K562 (cell line): ENCODE measurements around the gene PLXNA3. TPM values are rescaled to one million over a fixed set of nuclear protein-coding genes. Genes with fewer than 3 reads are reported as not detected.
A peak's percentile ranks its signal among the peaks of the same experiment; 100 is the strongest.

Source experiments
- ATAC-seq: fragments of 200-7000 bp; cut with Tn5 transposase; 3 replicates; pipeline ENCODE4 v1.9.1; 2020; ENCODE audit warnings: moderate library complexity
- BruUV-seq: library from RNA; stranded (reverse); fragments of 400-500 nt; replicated peaks from 2 replicates; lab custom pipeline; 2021; lab: Mats Ljungman, UMichigan
- CTCF ChIA-PET: fragments of 300-600 bp; formaldehyde crosslinking; extraction: SDS; loops from one replicate; lab custom pipeline; 2021; ENCODE audit warnings: low intra/inter-chr PET ratio; lab: Yijun Ruan, JAX
- POLR2A ChIA-PET: fragments of 300-600, 350-650 bp; sonication (Branson Sonifier 250); formaldehyde crosslinking; extraction: SDS; loops from one replicate; lab custom pipeline; 2021; ENCODE audit warnings: antibody characterized with exemption, inconsistent platforms; lab: Yijun Ruan, JAX
- DNase-seq, 4 experiments: peaks; one replicate each; pipeline versions ENCODE4 v3.0.0 to v3.0.0-alpha.2; 2011 to 2018; ENCODE audit warnings: low spot score in 3 of 4, mixed read lengths in 3 of 4; ENCODE audit errors: extremely low read depth in 1 of 4
- FAIRE-seq: peaks from 2 replicates; lab custom pipeline; 2011; peaks lifted over from hg19 to GRCh38; lab: Jason Lieb, UNC
- H2AFZ ChIP-seq: 2 replicates; pipeline ENCODE4 v1.6.0; 2011; ENCODE audit warnings: low read depth, low read length, control low read depth, inconsistent platforms
- H3K27ac ChIP-seq: fragments of 200-600 bp; 3 replicates; pipeline ENCODE4 v1.8.0; 2011; ENCODE audit warnings: low read depth, mild to moderate bottlenecking, control low read depth, inconsistent platforms, low read length, moderate library complexity, mixed read lengths; ENCODE audit errors: extremely low read depth
- H3K27me3 ChIP-seq, 2 experiments: fragments of 300-600 bp in 1 of 2; 2 replicates in 1 of 2; 3 replicates in 1 of 2; pipeline versions ENCODE4 v1.6.0 to v1.8.0; 2011; ENCODE audit warnings: inconsistent platforms in 2 of 2, low read length in 2 of 2, mild to moderate bottlenecking in 1 of 2, mixed read lengths in 1 of 2, moderate library complexity in 1 of 2; ENCODE audit not compliant: control insufficient read depth in 2 of 2, insufficient read depth in 2 of 2
- H3K36me3 ChIP-seq: fragments of 300-600 bp; 3 replicates; pipeline ENCODE4 v1.8.0; 2011; ENCODE audit warnings: mild to moderate bottlenecking, low read length, inconsistent platforms; ENCODE audit not compliant: control insufficient read depth, insufficient read depth
- H3K4me1 ChIP-seq, 2 experiments: fragments of 200-600 bp in 1 of 2; replicated peaks in 1 of 2; 2 replicates in 1 of 2; 3 replicates in 1 of 2; pipeline versions ENCODE4 v1.5.1 to v1.8.0; 2011; ENCODE audit warnings: inconsistent platforms in 2 of 2, low read length in 2 of 2, mild to moderate bottlenecking in 1 of 2, mixed read lengths in 1 of 2, moderate library complexity in 1 of 2; ENCODE audit not compliant: control insufficient read depth in 2 of 2, insufficient read depth in 2 of 2
- H3K4me2 ChIP-seq: 2 replicates; pipeline ENCODE4 v1.6.1; 2011; ENCODE audit warnings: low read length, control low read depth, inconsistent platforms, mixed read lengths; ENCODE audit not compliant: insufficient read depth
- H3K4me3 ChIP-seq: fragments of 200-600 bp; sonication (generic), shearing (Covaris generic); 2 replicates; pipeline ENCODE4 v1.5.1; 2016; ENCODE audit warnings: control low read depth, inconsistent platforms
- H3K79me2 ChIP-seq: fragments of 200-600 bp; 3 replicates; pipeline ENCODE4 v1.8.0; 2011; ENCODE audit warnings: low read length, inconsistent platforms; ENCODE audit not compliant: control insufficient read depth, insufficient read depth
- H3K9ac ChIP-seq, 2 experiments: 2 replicates each; pipeline versions ENCODE4 v1.6.0 to v1.6.1; 2011; ENCODE audit warnings: low read depth in 2 of 2, low read length in 2 of 2, control low read depth in 1 of 2, inconsistent platforms in 1 of 2, mild to moderate bottlenecking in 1 of 2, mixed read lengths in 1 of 2; ENCODE audit not compliant: insufficient read depth in 1 of 2
- H3K9me1 ChIP-seq: one replicate; pipeline ENCODE4 v1.6.0; 2011; ENCODE audit warnings: inconsistent platforms, mild to moderate bottlenecking, low read length, moderate library complexity; ENCODE audit not compliant: control insufficient read depth, insufficient read depth
- H3K9me3 ChIP-seq: replicated peaks from 2 replicates; pipeline ENCODE4 v1.5.1; 2011; ENCODE audit warnings: low read depth, low read length, inconsistent platforms; ENCODE audit not compliant: control insufficient read depth, insufficient read depth
- H4K20me1 ChIP-seq: replicated peaks from 2 replicates; pipeline ENCODE4 v1.6.1; 2011; ENCODE audit warnings: low read length, inconsistent platforms, mixed read lengths; ENCODE audit not compliant: control insufficient read depth, insufficient read depth
- ELK1 ChIP-seq: sonication (generic); formaldehyde crosslinking; IDR thresholded peaks from 2 replicates; pipeline ENCODE4 v1.8.1; 2022; ENCODE audit warnings: missing genetic modification reagents
- RBFOX2 ChIP-seq: fragments of 200-400 bp; formaldehyde crosslinking; IDR thresholded peaks from 2 replicates; pipeline ENCODE4 v1.6.1; 2017; ENCODE audit warnings: low read depth, mild to moderate bottlenecking, low read length, moderate library complexity
- TRIM24 ChIP-seq, 2 experiments: fragments of 450-650 bp; IDR thresholded peaks; 2 replicates each; pipeline ENCODE4 v1.6.1; 2016
- WGBS: fragments of 100-300 bp; shearing (Covaris generic); methylation state at CpG from one replicate; pipeline ENCODE4 v1.1.6; 2016; ENCODE audit warnings: low coverage, mixed read lengths; ENCODE audit not compliant: insufficient coverage; ENCODE audit errors: missing lambda C conversion rate; 5-methylcytosine and 5-hydroxymethylcytosine counted together
- in situ Hi-C: fragments of 300-500 bp; cut with MboI; formaldehyde crosslinking; loops from 4 replicates; pipeline ENCODE4 v1.15.0; 2018; ENCODE audit warnings: inconsistent platforms, mixed read lengths
- intact Hi-C: fragments of 100-400 bp; cut with micrococcal nuclease; formaldehyde crosslinking; loops from 2 replicates; pipeline ENCODE4 v1.14.2; 2022
- polyA plus RNA-seq, 8 experiments: library from polyadenylated mRNA; depleted of rRNA in 4 of 8; stranded (reverse) in 5 of 8; unstranded in 3 of 8; fragments of >200 nt; fragmentation: Nextera tagmentation in 2 of 8; fragmentation: Illumina TruSeq in 1 of 8; extraction: Ambion mirVana in 2 of 8; extraction: Trizol in 1 of 8; gene quantifications; 2 replicates each; pipeline versions ENCODE4 v1.2.1 to v1.2.3, GENCODE V29; 2011 to 2014; ENCODE audit warnings: inconsistent platforms in 1 of 8, missing spikeins in 1 of 8
- total RNA-seq, 7 experiments: library from RNA; depleted of rRNA in 6 of 7; stranded (reverse); fragments of >200 nt in 6 of 7; fragmentation: Illumina TruSeq in 2 of 7; extraction: Trizol in 2 of 7; gene quantifications; 2 replicates each; pipeline versions ENCODE4 v1.2.1 to v1.2.3, GENCODE V29; 2011 to 2021; ENCODE audit warnings: low replicate concordance in 1 of 7

PLXNA3 gene
- total and polyA plus RNA-seq, 9 of the 15 experiments (the other 6 are each of a cell fraction or from before 2014, with no cell fraction given) = 0.32 to 47.8 (median 7.5) TPM

- no peak for FAIRE-seq
- Histone ChIP-seq H2AFZ (no peak overlapping the region), H3K9me1 (no peaks in the 10 kb centered on the region), H3K79me2 (peaks cover 12% of the 10 kb centered on the region), H3K27me3 (no peaks in the 10 kb centered on the region), H3K36me3 (peaks cover 59% of the 10 kb centered on the region; the same call in 2 of the 3 replicates)
- CTCF ChIA-PET = no interaction called here
- TF ChIP-seq TRIM24 (IDR thresholded peaks at IDR 0.05) (no peak), RBFOX2 (0 out of 2 replicates have a peak, but pooled peaks have one; percentile 3)
- TF ChIP-seq, all 486 proteins: peak for 1
- Histone ChIP-seq H3K4me1 (peaks cover 5 to 28% of the 10 kb centered on the region in 2 experiments; a peak in 4 of 5 replicates), H4K20me1 (no peaks in the 10 kb centered on the region), H3K9ac (no peak overlapping the region), H3K9me3 (no peaks in the 10 kb centered on the region), H3K4me3 (no peak overlapping the region), H3K4me2 (no peak overlapping the region), H3K27ac (no peak overlapping the region)
- WGBS = no CpG with 5 or more reads among the region's 18 CpGs
- no peak for DNase-seq
- in situ Hi-C loops (no loop called here), intact Hi-C loops (no loop called here)
- ATAC-seq = no peak
- no TSS peak for BruUV-seq
- POLR2A ChIA-PET = no interaction called here
These were observed 8.5 kb upstream of the PLXNA3 start for GRCh38 chrX:154449618-154450017.

GRCh38 chrX:154450312-154450711 lies 7.8 kb upstream of the PLXNA3 start:
- H4K20me1 ChIP-seq = no peaks in the 10 kb centered on the region
- H2AFZ ChIP-seq = no peak overlapping the region
- no peaks in the 10 kb centered on the region for H3K9me1 ChIP-seq
- DNase-seq = no peak
- H3K4me2 ChIP-seq = no peak overlapping the region
- peaks cover 57% of the 10 kb centered on the region; the same call in 2 of the 3 replicates for H3K36me3 ChIP-seq
- in situ Hi-C loops = no loop called here
- no peaks in the 10 kb centered on the region for H3K27me3 ChIP-seq
- ChIA-PET CTCF (no interaction called here), POLR2A (interaction anchor here (1.0 kb wide), 1 partner anchor 49 kb away, joined by 3 read pairs; no protein-coding TSS in a partner anchor)
- intact Hi-C loops = no loop called here
- FAIRE-seq = no peak
- TF ChIP-seq RBFOX2 = 0 out of 2 replicates have a peak, but pooled peaks have one; percentile 2
- no peak for TF ChIP-seq ELK1
- no peaks in the 10 kb centered on the region for H3K9me3 ChIP-seq
- H3K27ac ChIP-seq = no peak overlapping the region
- ATAC-seq = no peak
- H3K79me2 ChIP-seq = peaks cover 5% of the 10 kb centered on the region; the same call in 2 of the 3 replicates
- 91% methylated on average over 9 of the region's 17 CpGs for WGBS
- H3K4me3 ChIP-seq = no peak overlapping the region
- peaks cover 1 to 21% of the 10 kb centered on the region in 2 experiments; a peak in 4 of 5 replicates for H3K4me1 ChIP-seq
- no peak overlapping the region for H3K9ac ChIP-seq
- BruUV-seq = no TSS peak
